ENCODE results near the gene LRP1B. TPM values are rescaled to one million over a fixed set of nuclear protein-coding genes. Genes with fewer than 3 reads are reported as not detected.

LRP1B gene
- total and polyA plus RNA-seq, 2 of the 8 experiments (the other 6 are each of a cell fraction or from before 2014, with no cell fraction given): 0.03 TPM; not detected in 1

DNA sequence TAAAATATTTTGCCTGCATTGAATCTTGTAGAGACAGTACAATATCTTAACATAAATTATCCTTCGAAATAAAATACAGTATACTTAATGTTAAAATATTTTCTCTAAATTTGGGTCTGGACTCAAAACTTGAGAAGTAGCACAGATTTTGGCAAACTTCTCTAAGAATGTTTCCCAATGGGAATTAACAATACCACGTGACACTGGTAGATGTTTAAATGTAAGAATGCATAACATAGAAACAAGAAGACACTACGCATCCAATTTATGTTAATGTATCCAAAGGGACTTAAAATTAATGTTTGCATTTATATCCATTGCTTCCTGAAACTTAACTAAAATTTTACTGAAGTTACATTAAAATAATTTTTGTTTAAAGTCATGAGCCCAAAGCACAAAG lies 1460.9 kb downstream of the LRP1B start:
- ChIA-PET CTCF (ENCODE audit: partially characterized antibody) (no interaction called here), POLR2A (ENCODE audit: partially characterized antibody) (no interaction called here)
- DNase-seq (ENCODE audit: low read depth in 1 of 2, low spot score in 2 of 2): no peak
- H3K4ac ChIP-seq (replicated peaks; ENCODE audit: insufficient read length, low read depth, low read length): no peak overlapping the region
- no peak overlapping the region for H2AK5ac ChIP-seq (ENCODE audit: low read depth, low read length)
- no peak overlapping the region for H2BK5ac ChIP-seq (ENCODE audit: low read depth, low read length)
- no peak overlapping the region for H2BK20ac ChIP-seq (ENCODE audit: low read length)
- no peak overlapping the region for H2AFZ ChIP-seq (ENCODE audit: low read length)
- no peaks in the 10 kb centered on the region for H3K4me1 ChIP-seq (replicated peaks in 1 of 4; ENCODE audit: control insufficient read depth in 3 of 4, insufficient read depth in 4 of 4, low read length in 3 of 4)
- no peaks in the 10 kb centered on the region for H4K20me1 ChIP-seq (replicated peaks in 1 of 2; ENCODE audit: control insufficient read depth in 1 of 2, insufficient read depth in 2 of 2, low read length in 2 of 2)
- H3K18ac ChIP-seq (ENCODE audit: extremely low read depth, low read length): no peak overlapping the region
- H3K23me2 ChIP-seq (ENCODE audit: low read depth, low read length): no peaks in the 10 kb centered on the region
- H3K14ac ChIP-seq (ENCODE audit: insufficient read length): no peak overlapping the region
- H3K23ac ChIP-seq (ENCODE audit: insufficient read length): no peak overlapping the region
- no peak overlapping the region for H3K4me2 ChIP-seq (ENCODE audit: insufficient read depth in 1 of 2, low read depth in 2 of 2, low read length in 2 of 2)
- FAIRE-seq: no peak
- H3K27ac ChIP-seq (ENCODE audit: low read depth, low read length): no peak overlapping the region
- 92% methylated on average over 3 of the region's 3 CpGs; no CpG with 5 or more reads in 1 of the 2 experiments for WGBS, 2 experiments (ENCODE audit: extremely low coverage in 1 of 2, insufficient coverage in 1 of 2, insufficient read length in 1 of 2, insufficient replicate concordance in 2 of 2, low coverage in 1 of 2, low lambda C conversion rate in 2 of 2, missing lambda C conversion rate in 1 of 2)
- H3K79me2 ChIP-seq (ENCODE audit: control insufficient read depth in 1 of 2, insufficient read depth in 2 of 2, low read length in 2 of 2): no peaks in the 10 kb centered on the region
- H3K4me3 ChIP-seq (ENCODE audit: extremely low read depth in 1 of 4, insufficient read depth in 2 of 4, low read depth in 3 of 4, low read length in 4 of 4): no peak overlapping the region
- H2BK120ac ChIP-seq (replicated peaks; ENCODE audit: low read depth, low read length): no peak overlapping the region
- no peak overlapping the region for H4K5ac ChIP-seq (ENCODE audit: insufficient read length, low read depth, low read length)
- no peaks in the 10 kb centered on the region for H3K9me3 ChIP-seq (ENCODE audit: insufficient read depth in 2 of 2, low read depth in 1 of 2, low read length in 1 of 2)
- H3K56ac ChIP-seq (replicated peaks; ENCODE audit: insufficient read length, low read depth, low read length): no peak overlapping the region
- H4K8ac ChIP-seq (ENCODE audit: extremely low read depth, insufficient read depth, low read length): no peak overlapping the region
- H3K9ac ChIP-seq (replicated peaks in 1 of 4; ENCODE audit: extremely low read depth in 1 of 4, low read depth in 3 of 4, low read length in 3 of 4): no peak overlapping the region
- no peak overlapping the region for H4K91ac ChIP-seq (replicated peaks; ENCODE audit: insufficient read length, low read length)
- no peaks in the 10 kb centered on the region for H3K27me3 ChIP-seq (replicated peaks in 1 of 4; ENCODE audit: control insufficient read depth in 3 of 4, extremely low read depth in 1 of 4, insufficient read depth in 3 of 4, low read length in 3 of 4)
- no peaks in the 10 kb centered on the region for H3K79me1 ChIP-seq (ENCODE audit: low read depth, low read length)
- no peaks in the 10 kb centered on the region for H3K36me3 ChIP-seq (ENCODE audit: control insufficient read depth in 2 of 4, insufficient read depth in 4 of 4, low read length in 3 of 4)
- TF ChIP-seq BCL11A (IDR thresholded peaks at IDR 0.05; ENCODE audit: low read depth in 2 of 2, low read length in 2 of 2) (no peak), ASH2L (IDR thresholded peaks at IDR 0.05; ENCODE audit: low read length) (no peak), SIN3A (conservative IDR thresholded peaks at IDR 0.05 in 1 of 2, IDR thresholded peaks at IDR 0.05 in 1 of 2; ENCODE audit: low read depth in 1 of 2, low read length in 2 of 2) (no peak), KDM5A (IDR thresholded peaks at IDR 0.05; ENCODE audit: low read length) (no peak), GABPA (IDR thresholded peaks at IDR 0.05; ENCODE audit: borderline replicate concordance, insufficient read depth, low read length) (no peak), CBX8 (IDR thresholded peaks at IDR 0.05; ENCODE audit: borderline replicate concordance, low read depth, low read length) (no peak)
- TF ChIP-seq, protein P1, sequence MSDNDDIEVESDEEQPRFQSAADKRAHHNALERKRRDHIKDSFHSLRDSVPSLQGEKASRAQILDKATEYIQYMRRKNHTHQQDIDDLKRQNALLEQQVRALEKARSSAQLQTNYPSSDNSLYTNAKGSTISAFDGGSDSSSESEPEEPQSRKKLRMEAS (IDR thresholded peaks at IDR 0.05): no peak
- TF ChIP-seq, protein P2, sequence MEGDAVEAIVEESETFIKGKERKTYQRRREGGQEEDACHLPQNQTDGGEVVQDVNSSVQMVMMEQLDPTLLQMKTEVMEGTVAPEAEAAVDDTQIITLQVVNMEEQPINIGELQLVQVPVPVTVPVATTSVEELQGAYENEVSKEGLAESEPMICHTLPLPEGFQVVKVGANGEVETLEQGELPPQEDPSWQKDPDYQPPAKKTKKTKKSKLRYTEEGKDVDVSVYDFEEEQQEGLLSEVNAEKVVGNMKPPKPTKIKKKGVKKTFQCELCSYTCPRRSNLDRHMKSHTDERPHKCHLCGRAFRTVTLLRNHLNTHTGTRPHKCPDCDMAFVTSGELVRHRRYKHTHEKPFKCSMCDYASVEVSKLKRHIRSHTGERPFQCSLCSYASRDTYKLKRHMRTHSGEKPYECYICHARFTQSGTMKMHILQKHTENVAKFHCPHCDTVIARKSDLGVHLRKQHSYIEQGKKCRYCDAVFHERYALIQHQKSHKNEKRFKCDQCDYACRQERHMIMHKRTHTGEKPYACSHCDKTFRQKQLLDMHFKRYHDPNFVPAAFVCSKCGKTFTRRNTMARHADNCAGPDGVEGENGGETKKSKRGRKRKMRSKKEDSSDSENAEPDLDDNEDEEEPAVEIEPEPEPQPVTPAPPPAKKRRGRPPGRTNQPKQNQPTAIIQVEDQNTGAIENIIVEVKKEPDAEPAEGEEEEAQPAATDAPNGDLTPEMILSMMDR (IDR thresholded peaks at IDR 0.05; ENCODE audit: control extremely low read depth in 1 of 3, insufficient read depth in 1 of 3, low read depth in 1 of 3, low read length in 3 of 3): no peak
- no peak overlapping the region for H2BK15ac ChIP-seq (ENCODE audit: low read length)
- no peak overlapping the region for H2BK12ac ChIP-seq (ENCODE audit: low read depth, low read length)

All from H1 (cell line).